Natural killer cell (primary cell): ENCODE data around the gene FAM170B. TPM values are rescaled to one million over a fixed set of nuclear protein-coding genes. Genes with fewer than 3 reads are reported as not detected.

Experiments
- ATAC-seq, 3 donors: fragments of 150-1000 bp in 2 of 3; fragments of 200-7000 bp in 1 of 3; cut with Tn5 transposase; 1 replicate in 1 of 3; 2 replicates in 2 of 3; pipeline ENCODE4 v1.10.0; 2021; ENCODE audit warnings: mild to moderate bottlenecking in 2 of 3, moderate library complexity in 2 of 3
- DNase-seq, 2 donors: peaks; one replicate each; pipeline versions ENCODE4 v3.0.0 to v3.0.0-alpha.2; 2013 to 2021; ENCODE audit warnings: mixed read lengths in 1 of 2
- H3K27ac ChIP-seq: one replicate; pipeline ENCODE4 v1.5.1; 2013; ENCODE audit warnings: mild to moderate bottlenecking, low read length
- H3K27me3 ChIP-seq: one replicate; pipeline ENCODE4 v1.6.1; 2013; ENCODE audit warnings: low read length; ENCODE audit not compliant: control insufficient read depth, insufficient read depth
- H3K36me3 ChIP-seq: one replicate; pipeline ENCODE4 v1.6.1; 2013; ENCODE audit warnings: low read length; ENCODE audit not compliant: control insufficient read depth, insufficient read depth
- H3K4me1 ChIP-seq: one replicate; pipeline ENCODE4 v1.6.1; 2013; ENCODE audit warnings: low read length; ENCODE audit not compliant: control insufficient read depth, insufficient read depth
- H3K4me3 ChIP-seq: one replicate; pipeline ENCODE4 v1.5.1; 2013; ENCODE audit warnings: low read length
- H3K9me3 ChIP-seq: one replicate; pipeline ENCODE4 v1.6.1; 2013; ENCODE audit warnings: low read length; ENCODE audit not compliant: control insufficient read depth, insufficient read depth
- H3K27ac Mint-ChIP-seq, 2 donors: one replicate each; pipeline ENCODE4 v1.8.0; 2022; ENCODE audit warnings: mild to moderate bottlenecking in 2 of 2, mixed read lengths in 2 of 2, moderate library complexity in 1 of 2
- H3K27me3 Mint-ChIP-seq, 2 donors: one replicate each; pipeline ENCODE4 v1.8.0; 2022; ENCODE audit warnings: low read depth in 2 of 2, mixed read lengths in 2 of 2
- H3K36me3 Mint-ChIP-seq: one replicate; pipeline ENCODE4 v1.8.0; 2022; ENCODE audit warnings: mixed read lengths
- H3K4me1 Mint-ChIP-seq, 2 donors: one replicate each; pipeline ENCODE4 v1.8.0; 2022; ENCODE audit warnings: mixed read lengths in 2 of 2
- H3K4me3 Mint-ChIP-seq: one replicate; pipeline ENCODE4 v1.8.0; 2022; ENCODE audit warnings: mild to moderate bottlenecking, moderate library complexity, mixed read lengths
- H3K9me3 Mint-ChIP-seq, 2 donors: one replicate each; pipeline ENCODE4 v1.8.0; 2022; ENCODE audit warnings: mixed read lengths in 2 of 2
- WGBS: methylation state at CpG from one replicate; pipeline ENCODE4 v1.1.7; 2013; ENCODE audit warnings: missing lambda C conversion rate; ENCODE audit not compliant: insufficient coverage; 5-methylcytosine and 5-hydroxymethylcytosine counted together
- intact Hi-C: fragments of 100-400 bp; cut with micrococcal nuclease; formaldehyde crosslinking; loops from one replicate; pipeline ENCODE4 v1.14.2; 2022
- total RNA-seq, 4 donors: library from RNA; stranded (reverse); fragments of 120-200 nt in 1 of 4; gene quantifications; one replicate each; pipeline versions ENCODE4 v1.2.3 to v1.2.4, GENCODE V29; 2013 to 2022
- TF ChIP-seq, protein P1 (sequence below): fragments of 200-600 bp; IDR thresholded peaks from one replicate; pipeline ENCODE4 v1.8.0; 2022; ENCODE audit warnings: antibody characterized with exemption

The FAM170B gene
- total RNA-seq, 3 donors from 2014 or later (not counting 1 experiment from before 2014, with no cell fraction given): not detected

- Histone ChIP-seq H3K9me3 (no peaks in the 10 kb centered on the region), H3K4me3 (no peak overlapping the region), H3K27me3 (no peaks in the 10 kb centered on the region), H3K27ac (no peak overlapping the region), H3K36me3 (no peaks in the 10 kb centered on the region), H3K4me1 (no peaks in the 10 kb centered on the region)
- intact Hi-C loops: no loop called here
- peak overlapping the region in 1 of 2 donors; percentile 1 for H3K27ac Mint-ChIP-seq
- 95% methylated on average over 5 of the region's 5 CpGs for WGBS
- peaks cover 0 to 5% of the 10 kb centered on the region in 2 donors for H3K4me1 Mint-ChIP-seq
- H3K27me3 Mint-ChIP-seq: peaks cover 7 to 12% of the 10 kb centered on the region in 2 donors
- H3K36me3 Mint-ChIP-seq: no peaks in the 10 kb centered on the region
- H3K9me3 Mint-ChIP-seq: no peaks in the 10 kb centered on the region
- no peak overlapping the region for H3K4me3 Mint-ChIP-seq
- ATAC-seq (no peak), DNase-seq (no peak)
- TF ChIP-seq, protein P1, sequence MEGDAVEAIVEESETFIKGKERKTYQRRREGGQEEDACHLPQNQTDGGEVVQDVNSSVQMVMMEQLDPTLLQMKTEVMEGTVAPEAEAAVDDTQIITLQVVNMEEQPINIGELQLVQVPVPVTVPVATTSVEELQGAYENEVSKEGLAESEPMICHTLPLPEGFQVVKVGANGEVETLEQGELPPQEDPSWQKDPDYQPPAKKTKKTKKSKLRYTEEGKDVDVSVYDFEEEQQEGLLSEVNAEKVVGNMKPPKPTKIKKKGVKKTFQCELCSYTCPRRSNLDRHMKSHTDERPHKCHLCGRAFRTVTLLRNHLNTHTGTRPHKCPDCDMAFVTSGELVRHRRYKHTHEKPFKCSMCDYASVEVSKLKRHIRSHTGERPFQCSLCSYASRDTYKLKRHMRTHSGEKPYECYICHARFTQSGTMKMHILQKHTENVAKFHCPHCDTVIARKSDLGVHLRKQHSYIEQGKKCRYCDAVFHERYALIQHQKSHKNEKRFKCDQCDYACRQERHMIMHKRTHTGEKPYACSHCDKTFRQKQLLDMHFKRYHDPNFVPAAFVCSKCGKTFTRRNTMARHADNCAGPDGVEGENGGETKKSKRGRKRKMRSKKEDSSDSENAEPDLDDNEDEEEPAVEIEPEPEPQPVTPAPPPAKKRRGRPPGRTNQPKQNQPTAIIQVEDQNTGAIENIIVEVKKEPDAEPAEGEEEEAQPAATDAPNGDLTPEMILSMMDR: no peak
Measured at GRCh38 chr10:49104323-49104722, 29.5 kb downstream of the FAM170B start.

- no peak overlapping the region for H3K4me3 ChIP-seq
- H3K4me3 Mint-ChIP-seq: no peak overlapping the region
- peaks cover 0 to 5% of the 10 kb centered on the region in 2 donors for H3K4me1 Mint-ChIP-seq
- peaks cover 7 to 12% of the 10 kb centered on the region in 2 donors for H3K27me3 Mint-ChIP-seq
- TF ChIP-seq, protein P1: no peak
- no peak overlapping the region for H3K27ac Mint-ChIP-seq
- H3K36me3 ChIP-seq: no peaks in the 10 kb centered on the region
- ATAC-seq: no peak
- no peaks in the 10 kb centered on the region for H3K36me3 Mint-ChIP-seq
- H3K9me3 ChIP-seq: no peaks in the 10 kb centered on the region
- 95% methylated on average over 3 of the region's 4 CpGs for WGBS
- no peak for DNase-seq
- no peak overlapping the region for H3K27ac ChIP-seq
- no peaks in the 10 kb centered on the region for H3K27me3 ChIP-seq
- intact Hi-C loops: no loop called here
- no peaks in the 10 kb centered on the region for H3K4me1 ChIP-seq
- H3K9me3 Mint-ChIP-seq: no peaks in the 10 kb centered on the region
Measured at GRCh38 chr10:49103761-49104160, 30.1 kb downstream of the FAM170B start.

DNA sequence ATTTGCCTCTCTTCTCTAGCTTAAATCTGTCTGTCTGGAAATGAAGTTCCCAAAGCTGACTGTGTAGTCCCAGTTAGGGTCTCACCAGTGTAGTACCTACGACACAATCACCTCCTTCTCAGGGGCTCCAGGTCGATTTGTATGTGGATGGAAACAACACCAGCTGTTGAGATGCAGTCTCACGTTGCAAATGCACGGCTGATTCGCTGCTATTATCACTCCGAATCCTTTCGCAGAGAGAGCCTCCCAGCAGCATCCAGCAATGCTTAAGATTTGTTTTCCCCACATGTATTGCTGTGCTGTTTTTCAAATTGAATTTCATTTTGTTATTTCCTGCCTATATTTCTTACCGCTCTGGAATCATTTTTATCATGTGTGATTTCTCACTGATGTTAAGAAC lies 34.8 kb downstream of the FAM170B start:
- Mint-ChIP-seq H3K4me3 (no peak overlapping the region), H3K4me1 (no peaks in the 10 kb centered on the region), H3K36me3 (no peaks in the 10 kb centered on the region), H3K27ac (no peak overlapping the region), H3K27me3 (peaks cover 5 to 7% of the 10 kb centered on the region in 2 donors), H3K9me3 (no peaks in the 10 kb centered on the region)
- DNase-seq: no peak
- TF ChIP-seq, protein P1: no peak
- intact Hi-C loops: no loop called here
- 89% methylated on average over 7 of the region's 8 CpGs for WGBS
- Histone ChIP-seq H3K4me1 (no peaks in the 10 kb centered on the region), H3K27ac (no peak overlapping the region), H3K27me3 (no peaks in the 10 kb centered on the region), H3K36me3 (no peaks in the 10 kb centered on the region), H3K4me3 (no peak overlapping the region), H3K9me3 (no peaks in the 10 kb centered on the region)
- no peak for ATAC-seq

GRCh38 chr10:49096890-49097445 lies 36.9 kb downstream of the FAM170B start:
- TF ChIP-seq, protein P1: no peak
- H3K27me3 Mint-ChIP-seq: peaks cover 5% of the 10 kb centered on the region in 2 donors
- no peaks in the 10 kb centered on the region for H3K4me1 Mint-ChIP-seq
- Histone ChIP-seq H3K27ac (no peak overlapping the region), H3K9me3 (no peaks in the 10 kb centered on the region), H3K36me3 (no peaks in the 10 kb centered on the region), H3K4me3 (no peak overlapping the region), H3K27me3 (no peaks in the 10 kb centered on the region), H3K4me1 (no peaks in the 10 kb centered on the region)
- no peaks in the 10 kb centered on the region for H3K9me3 Mint-ChIP-seq
- no peak for DNase-seq
- ATAC-seq: no peak
- H3K27ac Mint-ChIP-seq: no peak overlapping the region
- 91% methylated on average over 8 of the region's 8 CpGs for WGBS
- no peak overlapping the region for H3K4me3 Mint-ChIP-seq
- intact Hi-C loops: no loop called here
- H3K36me3 Mint-ChIP-seq: no peaks in the 10 kb centered on the region
